ENCODE results near the gene CRABP2. TPM values are rescaled to one million over a fixed set of nuclear protein-coding genes. Genes with fewer than 3 reads are reported as not detected.

CRABP2 gene
- total and polyA plus RNA-seq, 2 of the 13 experiments (the other 11 are each of a cell fraction or from before 2014, with no cell fraction given) = 0.40 to 0.60 TPM

- TF ChIP-seq TFDP2 (CRISPR knock-in tag; IDR thresholded peaks at IDR 0.05) (no peak), FIP1L1 (IDR thresholded peaks at IDR 0.05; ENCODE audit: borderline replicate concordance, insufficient read depth, low read depth, low read length) (no peak), SP140L (CRISPR knock-in tag; IDR thresholded peaks at IDR 0.05; ENCODE audit: borderline replicate concordance) (no peak), ZNF12 (CRISPR knock-in tag; IDR thresholded peaks at IDR 0.05) (no peak), KDM5B (CRISPR knock-in tag; IDR thresholded peaks at IDR 0.05; ENCODE audit: borderline replicate concordance) (no peak), HOXD1 (CRISPR knock-in tag; IDR thresholded peaks at IDR 0.05) (no peak), ZNF775 (CRISPR knock-in tag; IDR thresholded peaks at IDR 0.05; ENCODE audit: borderline replicate concordance) (no peak)
Observed at GRCh38 chr1:156675210-156676113, 29.9 kb downstream of the CRABP2 start (continued).

GRCh38 chr1:156673387-156674121 lies 31.8 kb downstream of the CRABP2 start:
- peak overlapping the region; percentile 21; the same call in 1 of the 2 replicates for H3K4me2 ChIP-seq (ENCODE audit: low read depth, low read length)
- H3K27ac ChIP-seq (ENCODE audit: extremely low read length, insufficient read depth, low read length) = no peak overlapping the region
- H3K27me3 ChIP-seq (ENCODE audit: control insufficient read depth in 1 of 2, insufficient read depth in 2 of 2, low read length in 2 of 2) = peaks cover 0 to 4% of the 10 kb centered on the region in 2 experiments; a peak in 4 of 5 replicates
- no peaks in the 10 kb centered on the region for H3K36me3 ChIP-seq (replicated peaks in 1 of 2; ENCODE audit: control insufficient read depth in 1 of 2, insufficient read depth in 2 of 2, low read length in 2 of 2)
- WGBS (ENCODE audit: low lambda C conversion rate) = 42% methylated on average over 3 of the region's 8 CpGs
- H2AFZ ChIP-seq (ENCODE audit: low read length) = no peak overlapping the region
- no peak overlapping the region for H3K4me3 ChIP-seq (replicated peaks in 1 of 3; ENCODE audit: insufficient read depth in 1 of 3, low read depth in 2 of 3, low read length in 3 of 3)
- no TSS peak for BruUV-seq (replicated peaks)
- FAIRE-seq (peak; percentile 87), ATAC-seq (peak; percentile 63), DNase-seq (ENCODE audit: low spot score) (peak; percentile 41)
- H4K20me1 ChIP-seq (ENCODE audit: insufficient read depth, low read length) = no peaks in the 10 kb centered on the region
- in situ Hi-C loops (cut with HindIII; ENCODE audit: extremely low pct_ligation_motif_present, low pct_unique_long_range_greater_than_20kb) = no loop called here
- peaks cover 2% of the 10 kb centered on the region for H3K79me2 ChIP-seq (ENCODE audit: insufficient read depth, low read length)
- CTCF ChIA-PET (ENCODE audit: low intra/inter-chr PET ratio, low total read pairs) = interaction anchor here (1.5 kb wide), 1 partner anchor 14 kb away, joined by 4 read pairs; no protein-coding TSS in a partner anchor
- no peak overlapping the region for H3K9ac ChIP-seq (ENCODE audit: insufficient read depth, low read depth, low read length)
- H3K9me3 ChIP-seq (ENCODE audit: low read length) = no peaks in the 10 kb centered on the region
- peaks cover 55% of the 10 kb centered on the region for H3K4me1 ChIP-seq (ENCODE audit: insufficient read depth, low read length)
- intact Hi-C loops (cut with micrococcal nuclease; ENCODE audit: unreplicated experiment) = no loop called here
- POLR2A ChIA-PET = interaction anchor here (1.0 to 9.1 kb wide), 2 partner anchors 11 to 55 kb away, joined by 3 to 189 read pairs; partner anchors contain the start of genes ISG20L2 and METTL25B
- TF ChIP-seq ZNF615 (CRISPR knock-in tag; IDR thresholded peaks at IDR 0.05; ENCODE audit: borderline replicate concordance) (no peak), MAFF (IDR thresholded peaks at IDR 0.05; ENCODE audit: low read depth, low read length) (no peak), ATF7 (IDR thresholded peaks at IDR 0.05) (peak; percentile 74), ATF7 (CRISPR knock-in tag; IDR thresholded peaks at IDR 0.05) (no peak), ATF2 (CRISPR knock-in tag; IDR thresholded peaks at IDR 0.05) (peak; percentile 37; the same call in 1 of the 2 replicates), SOX5 (CRISPR knock-in tag; IDR thresholded peaks at IDR 0.05; ENCODE audit: borderline replicate concordance) (peak; percentile 67), ZNF292 (CRISPR knock-in tag; IDR thresholded peaks at IDR 0.05; ENCODE audit: borderline replicate concordance, low read depth) (no peak), PBX2 (CRISPR knock-in tag; IDR thresholded peaks at IDR 0.05) (no peak), YEATS4 (CRISPR knock-in tag; IDR thresholded peaks at IDR 0.05; ENCODE audit: borderline replicate concordance) (no peak), ZNF543 (CRISPR knock-in tag; IDR thresholded peaks at IDR 0.05) (no peak), PLRG1 (conservative IDR thresholded peaks at IDR 0.05) (no peak)
